Measurements from ENCODE around the gene ZNF580. TPM values are rescaled to one million over a fixed set of nuclear protein-coding genes. Genes with fewer than 3 reads are reported as not detected.

The ZNF580 gene
- total RNA-seq, 1 experiment from 2014 or later = 16.0 TPM

GRCh38 chr19:55602104-55603001, 38.4 kb upstream of the ZNF580 start:
- DNase-seq = no peak
- Histone ChIP-seq H3K27me3 (ENCODE audit: control insufficient read depth, insufficient read depth, low read length) (no peaks in the 10 kb centered on the region), H3K36me3 (replicated peaks; ENCODE audit: control insufficient read depth, insufficient read depth, low read length) (no peaks in the 10 kb centered on the region), H3K4me3 (ENCODE audit: insufficient read depth, low read depth, low read length) (no peak overlapping the region)

DNA sequence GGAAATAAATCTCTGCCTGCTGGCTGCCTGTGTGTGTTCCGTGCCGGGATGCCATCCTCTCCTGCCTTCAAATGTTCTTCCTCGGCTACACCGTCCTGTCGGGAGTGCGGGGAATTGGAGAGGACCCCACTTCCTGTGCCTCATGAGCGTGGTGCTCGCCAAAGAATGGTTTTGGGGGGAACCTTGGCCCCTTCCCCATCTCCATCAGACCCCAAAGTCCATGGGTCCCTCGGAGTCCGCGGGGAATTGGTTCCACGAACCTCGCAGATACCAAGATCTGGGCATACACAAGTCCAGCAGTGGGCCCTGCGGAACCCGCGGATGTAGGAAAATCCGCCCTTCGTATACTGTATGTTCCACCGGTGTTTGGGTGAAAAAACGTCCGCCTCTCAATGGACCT, 37.7 kb upstream of the ZNF580 start:
- Histone ChIP-seq H3K4me3 (ENCODE audit: insufficient read depth, low read depth, low read length) (no peak overlapping the region), H3K27me3 (ENCODE audit: control insufficient read depth, insufficient read depth, low read length) (no peaks in the 10 kb centered on the region), H3K36me3 (replicated peaks; ENCODE audit: control insufficient read depth, insufficient read depth, low read length) (no peaks in the 10 kb centered on the region)
- DNase-seq = no peak

GRCh38 chr19:55603581-55604292, 37.1 kb upstream of the ZNF580 start:
- DNase-seq = peak; percentile 88
- Histone ChIP-seq H3K27me3 (ENCODE audit: control insufficient read depth, insufficient read depth, low read length) (no peaks in the 10 kb centered on the region), H3K4me3 (ENCODE audit: insufficient read depth, low read depth, low read length) (no peak overlapping the region), H3K36me3 (replicated peaks; ENCODE audit: control insufficient read depth, insufficient read depth, low read length) (no peaks in the 10 kb centered on the region)

- Histone ChIP-seq H3K36me3 (replicated peaks; ENCODE audit: control insufficient read depth, insufficient read depth, low read length) (peaks cover 2% of the 10 kb centered on the region), H3K27me3 (ENCODE audit: control insufficient read depth, insufficient read depth, low read length) (no peaks in the 10 kb centered on the region), H3K4me3 (ENCODE audit: insufficient read depth, low read depth, low read length) (peak overlapping the region; percentile 90)
- DNase-seq = peak; percentile 99
Observed at GRCh38 chr19:55605207-55605636, 35.6 kb upstream of the ZNF580 start.

DNA sequence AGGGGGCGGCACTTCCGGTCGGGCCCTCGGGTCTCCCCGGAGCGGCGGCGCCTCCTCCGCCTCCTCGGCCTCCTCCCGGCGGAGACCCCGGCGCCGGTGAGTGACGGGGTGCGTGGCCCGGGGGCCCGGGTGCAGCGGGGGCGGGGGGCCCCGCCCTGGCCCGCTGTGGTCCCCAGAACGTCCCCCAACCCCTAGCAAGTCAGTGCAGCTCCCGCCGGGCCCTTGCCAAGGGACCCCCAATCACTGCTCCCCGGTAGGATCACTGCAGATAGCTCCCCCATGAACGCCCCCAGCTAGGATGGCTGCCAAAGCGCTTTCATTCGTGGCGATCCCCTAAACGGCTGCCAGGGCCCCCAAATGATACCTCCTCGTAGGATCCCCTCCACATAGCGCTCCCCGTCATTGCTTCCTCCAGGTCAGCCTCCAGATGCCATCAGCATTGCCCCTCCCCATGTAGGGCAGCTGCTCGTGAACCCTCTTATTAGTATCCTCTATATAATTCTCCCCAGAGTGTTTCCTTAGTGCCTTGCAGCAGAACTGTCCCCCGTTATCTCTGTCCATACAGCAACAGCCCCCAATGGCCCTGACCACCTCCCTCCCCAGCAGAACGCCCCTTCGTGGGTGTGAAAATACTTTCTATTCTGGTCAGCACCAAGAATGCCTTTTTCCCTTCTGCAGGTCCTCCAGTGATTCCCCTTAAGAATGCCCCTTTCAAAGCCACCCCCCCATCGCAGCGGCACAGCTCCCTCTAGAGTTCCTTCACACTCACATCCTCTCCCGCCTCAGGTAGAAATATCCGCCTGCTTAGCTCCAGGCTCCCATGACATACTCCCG, 34.9 kb upstream of the ZNF580 start, which contains the start of gene ZNF865:
Gene ZNF865 (plus strand): TSS at position 11 of the 834 bp plus-strand sequence. CDS start 7,972 bp downstream, outside the sequence.
- Histone ChIP-seq H3K36me3 (replicated peaks; ENCODE audit: control insufficient read depth, insufficient read depth, low read length) (peaks cover 2% of the 10 kb centered on the region), H3K4me3 (ENCODE audit: insufficient read depth, low read depth, low read length) (peak within 1 kb of the TSS; percentile 90), H3K27me3 (ENCODE audit: control insufficient read depth, insufficient read depth, low read length) (no peaks in the 10 kb centered on the region)
- DNase-seq = peak; percentile 91

- H3K36me3 ChIP-seq (replicated peaks; ENCODE audit: control insufficient read depth, insufficient read depth, low read length) = peaks cover 2% of the 10 kb centered on the region
Observed at GRCh38 chr19:55606471-55606787, 34.4 kb upstream of the ZNF580 start.

DNA sequence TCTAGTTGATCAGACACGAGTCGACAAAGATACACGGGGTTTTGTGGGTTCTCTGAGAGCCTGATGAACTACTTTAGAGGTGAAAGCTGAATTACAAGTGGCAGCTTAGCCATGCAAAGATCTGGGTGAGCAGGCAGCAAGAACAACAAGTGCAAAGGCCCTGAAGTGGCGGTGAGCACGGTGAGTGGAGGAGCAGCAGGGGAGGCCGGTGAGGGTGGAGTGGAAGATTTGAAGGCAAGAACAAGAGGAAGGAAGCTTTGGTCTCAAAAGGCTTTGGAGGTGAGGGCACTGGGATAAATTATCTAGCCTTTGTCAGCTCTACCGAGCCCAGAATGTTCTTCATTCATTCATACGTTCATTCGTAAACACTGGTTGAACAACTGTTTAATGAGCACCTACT, 34.0 kb upstream of the ZNF580 start:
- H3K4me3 ChIP-seq (ENCODE audit: insufficient read depth, low read depth, low read length) = no peak overlapping the region
- H3K36me3 ChIP-seq (replicated peaks; ENCODE audit: control insufficient read depth, insufficient read depth, low read length) = peaks cover 2% of the 10 kb centered on the region
- DNase-seq = no peak
- H3K27me3 ChIP-seq (ENCODE audit: control insufficient read depth, insufficient read depth, low read length) = no peaks in the 10 kb centered on the region

More at GRCh38 chr19:55606471-55606787, 34.4 kb upstream of the ZNF580 start:
- Histone ChIP-seq H3K4me3 (ENCODE audit: insufficient read depth, low read depth, low read length) (peak overlapping the region; percentile 90; the same call in 1 of the 2 replicates), H3K27me3 (ENCODE audit: control insufficient read depth, insufficient read depth, low read length) (no peaks in the 10 kb centered on the region)
- DNase-seq = no peak

- H3K27me3 ChIP-seq (ENCODE audit: control insufficient read depth, insufficient read depth, low read length) = no peaks in the 10 kb centered on the region
- no peak for DNase-seq
Observed at GRCh38 chr19:55609326-55609725, 31.5 kb upstream of the ZNF580 start.

GRCh38 chr19:55611300-55611982, 29.4 kb upstream of the ZNF580 start:
- no peak for DNase-seq
- Histone ChIP-seq H3K4me3 (ENCODE audit: insufficient read depth, low read depth, low read length) (no peak overlapping the region), H3K27me3 (ENCODE audit: control insufficient read depth, insufficient read depth, low read length) (no peaks in the 10 kb centered on the region), H3K36me3 (replicated peaks; ENCODE audit: control insufficient read depth, insufficient read depth, low read length) (peaks cover 2% of the 10 kb centered on the region)

More at GRCh38 chr19:55609326-55609725, 31.5 kb upstream of the ZNF580 start:
- peaks cover 2% of the 10 kb centered on the region for H3K36me3 ChIP-seq (replicated peaks; ENCODE audit: control insufficient read depth, insufficient read depth, low read length)
- no peak overlapping the region for H3K4me3 ChIP-seq (ENCODE audit: insufficient read depth, low read depth, low read length)

DNA sequence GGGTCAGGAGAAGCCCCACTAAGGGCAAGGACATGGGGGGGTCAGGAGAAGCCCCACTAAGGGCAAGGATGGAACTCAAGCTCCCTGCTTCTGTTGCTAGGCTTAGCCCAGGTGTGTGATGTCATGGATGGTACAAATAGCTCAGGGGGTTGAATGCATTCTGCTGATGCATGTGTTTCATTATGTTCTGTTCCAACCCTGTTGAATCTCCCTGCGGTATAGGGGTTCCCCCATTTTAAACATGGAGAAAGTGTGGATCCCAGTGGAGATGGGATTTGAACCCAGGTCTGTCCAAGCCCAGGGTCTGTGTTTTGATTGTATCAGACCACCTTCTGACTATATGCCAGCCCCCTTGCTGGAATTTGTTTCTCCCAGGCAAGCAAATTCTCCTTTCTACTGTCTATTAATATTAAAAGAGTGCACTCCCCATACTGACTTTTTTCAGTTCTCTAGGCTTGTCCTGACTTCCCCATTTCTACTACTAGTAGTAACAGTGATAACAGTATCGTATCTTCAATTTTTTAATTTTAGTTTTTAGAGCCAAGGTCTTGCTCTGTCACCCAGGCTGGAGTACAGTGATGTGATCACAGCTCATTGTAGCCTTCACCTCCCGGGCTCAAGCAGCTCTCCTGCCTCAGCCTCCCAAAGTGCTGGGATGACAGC, 28.7 kb upstream of the ZNF580 start:
- Histone ChIP-seq H3K36me3 (replicated peaks; ENCODE audit: control insufficient read depth, insufficient read depth, low read length) (peaks cover 2% of the 10 kb centered on the region), H3K27me3 (ENCODE audit: control insufficient read depth, insufficient read depth, low read length) (no peaks in the 10 kb centered on the region), H3K4me3 (ENCODE audit: insufficient read depth, low read depth, low read length) (no peak overlapping the region)
- no peak for DNase-seq

DNA sequence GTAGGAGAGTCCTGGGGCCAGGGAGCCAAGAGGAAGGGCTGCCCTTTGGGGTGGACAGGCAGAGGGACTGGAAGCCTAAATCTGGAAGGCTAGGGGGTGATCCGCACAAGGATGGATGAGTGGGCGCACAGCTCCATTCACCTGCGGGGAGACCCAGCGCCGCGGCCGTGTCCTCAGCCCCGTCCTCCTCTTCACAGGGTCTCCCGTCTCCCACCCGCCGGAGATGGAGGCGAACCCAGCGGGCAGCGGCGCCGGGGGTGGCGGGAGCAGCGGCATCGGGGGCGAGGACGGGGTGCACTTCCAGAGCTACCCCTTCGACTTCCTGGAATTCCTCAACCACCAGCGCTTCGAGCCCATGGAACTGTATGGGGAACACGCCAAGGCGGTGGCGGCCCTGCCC, 27.4 kb upstream of the ZNF580 start:
- peak; percentile 46 for DNase-seq

DNA sequence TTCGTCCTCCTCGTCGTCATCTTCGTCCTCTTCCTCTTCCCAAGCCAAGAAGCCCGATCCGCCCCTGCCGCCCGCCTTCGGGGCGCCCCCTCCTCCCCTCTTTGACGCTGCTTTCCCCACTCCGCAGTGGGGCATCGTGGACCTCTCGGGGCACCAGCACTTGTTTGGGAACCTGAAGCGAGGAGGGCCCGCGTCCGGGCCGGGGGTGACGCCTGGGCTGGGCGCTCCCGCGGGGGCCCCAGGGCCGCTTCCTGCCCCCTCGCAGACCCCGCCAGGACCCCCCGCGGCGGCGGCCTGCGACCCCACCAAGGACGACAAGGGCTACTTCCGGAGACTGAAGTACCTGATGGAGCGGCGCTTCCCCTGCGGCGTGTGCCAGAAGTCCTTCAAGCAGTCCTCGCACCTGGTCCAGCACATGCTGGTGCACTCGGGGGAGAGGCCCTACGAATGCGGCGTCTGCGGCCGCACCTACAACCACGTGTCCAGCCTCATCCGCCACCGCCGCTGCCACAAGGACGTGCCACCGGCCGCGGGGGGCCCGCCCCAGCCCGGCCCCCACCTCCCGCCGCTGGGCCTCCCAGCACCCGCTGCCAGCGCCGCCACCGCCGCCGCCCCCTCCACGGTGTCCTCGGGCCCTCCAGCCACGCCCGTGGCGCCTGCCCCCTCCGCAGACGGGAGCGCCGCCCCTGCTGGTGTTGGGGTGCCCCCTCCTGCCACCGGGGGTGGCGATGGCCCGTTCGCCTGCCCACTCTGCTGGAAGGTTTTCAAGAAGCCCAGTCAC, 26.7 kb upstream of the ZNF580 start:
- Histone ChIP-seq H3K4me3 (ENCODE audit: insufficient read depth, low read depth, low read length) (no peak overlapping the region), H3K36me3 (replicated peaks; ENCODE audit: control insufficient read depth, insufficient read depth, low read length) (peaks cover 2% of the 10 kb centered on the region), H3K27me3 (ENCODE audit: control insufficient read depth, insufficient read depth, low read length) (no peaks in the 10 kb centered on the region)
- peak; percentile 56 for DNase-seq

More for the DNA sequence above, 27.4 kb upstream of the ZNF580 start:
- Histone ChIP-seq H3K4me3 (ENCODE audit: insufficient read depth, low read depth, low read length) (no peak overlapping the region), H3K27me3 (ENCODE audit: control insufficient read depth, insufficient read depth, low read length) (no peaks in the 10 kb centered on the region), H3K36me3 (replicated peaks; ENCODE audit: control insufficient read depth, insufficient read depth, low read length) (peaks cover 2% of the 10 kb centered on the region)
